K562 (cell line): Measurements from ENCODE around the gene IGSF3. TPM values are rescaled to one million over a fixed set of nuclear protein-coding genes. Genes with fewer than 3 reads are reported as not detected.

Source experiments
- ATAC-seq: fragments of 200-7000 bp; cut with Tn5 transposase; 3 replicates; pipeline ENCODE4 v1.9.1; 2020; ENCODE audit warnings: moderate library complexity
- BruUV-seq: library from RNA; stranded (reverse); fragments of 400-500 nt; replicated peaks from 2 replicates; lab custom pipeline; 2021; lab: Mats Ljungman, UMichigan
- CTCF ChIA-PET: fragments of 300-600 bp; formaldehyde crosslinking; extraction: SDS; loops from one replicate; lab custom pipeline; 2021; ENCODE audit warnings: low intra/inter-chr PET ratio; lab: Yijun Ruan, JAX
- POLR2A ChIA-PET: fragments of 300-600, 350-650 bp; sonication (Branson Sonifier 250); formaldehyde crosslinking; extraction: SDS; loops from one replicate; lab custom pipeline; 2021; ENCODE audit warnings: antibody characterized with exemption, inconsistent platforms; lab: Yijun Ruan, JAX
- DNase-seq, 4 experiments: peaks; one replicate each; pipeline versions ENCODE4 v3.0.0 to v3.0.0-alpha.2; 2011 to 2018; ENCODE audit warnings: low spot score in 3 of 4, mixed read lengths in 3 of 4; ENCODE audit errors: extremely low read depth in 1 of 4
- FAIRE-seq: peaks from 2 replicates; lab custom pipeline; 2011; peaks lifted over from hg19 to GRCh38; lab: Jason Lieb, UNC
- H2AFZ ChIP-seq: 2 replicates; pipeline ENCODE4 v1.6.0; 2011; ENCODE audit warnings: low read depth, low read length, control low read depth, inconsistent platforms
- H3K27ac ChIP-seq: fragments of 200-600 bp; 3 replicates; pipeline ENCODE4 v1.8.0; 2011; ENCODE audit warnings: low read depth, mild to moderate bottlenecking, control low read depth, inconsistent platforms, low read length, moderate library complexity, mixed read lengths; ENCODE audit errors: extremely low read depth
- H3K27me3 ChIP-seq, 2 experiments: fragments of 300-600 bp in 1 of 2; 2 replicates in 1 of 2; 3 replicates in 1 of 2; pipeline versions ENCODE4 v1.6.0 to v1.8.0; 2011; ENCODE audit warnings: inconsistent platforms in 2 of 2, low read length in 2 of 2, mild to moderate bottlenecking in 1 of 2, mixed read lengths in 1 of 2, moderate library complexity in 1 of 2; ENCODE audit not compliant: control insufficient read depth in 2 of 2, insufficient read depth in 2 of 2
- H3K36me3 ChIP-seq: fragments of 300-600 bp; 3 replicates; pipeline ENCODE4 v1.8.0; 2011; ENCODE audit warnings: mild to moderate bottlenecking, low read length, inconsistent platforms; ENCODE audit not compliant: control insufficient read depth, insufficient read depth
- H3K4me1 ChIP-seq, 2 experiments: fragments of 200-600 bp in 1 of 2; replicated peaks in 1 of 2; 2 replicates in 1 of 2; 3 replicates in 1 of 2; pipeline versions ENCODE4 v1.5.1 to v1.8.0; 2011; ENCODE audit warnings: inconsistent platforms in 2 of 2, low read length in 2 of 2, mild to moderate bottlenecking in 1 of 2, mixed read lengths in 1 of 2, moderate library complexity in 1 of 2; ENCODE audit not compliant: control insufficient read depth in 2 of 2, insufficient read depth in 2 of 2
- H3K4me2 ChIP-seq: 2 replicates; pipeline ENCODE4 v1.6.1; 2011; ENCODE audit warnings: low read length, control low read depth, inconsistent platforms, mixed read lengths; ENCODE audit not compliant: insufficient read depth
- H3K4me3 ChIP-seq: fragments of 200-600 bp; sonication (generic), shearing (Covaris generic); 2 replicates; pipeline ENCODE4 v1.5.1; 2016; ENCODE audit warnings: control low read depth, inconsistent platforms
- H3K79me2 ChIP-seq: fragments of 200-600 bp; 3 replicates; pipeline ENCODE4 v1.8.0; 2011; ENCODE audit warnings: low read length, inconsistent platforms; ENCODE audit not compliant: control insufficient read depth, insufficient read depth
- H3K9ac ChIP-seq, 2 experiments: 2 replicates each; pipeline versions ENCODE4 v1.6.0 to v1.6.1; 2011; ENCODE audit warnings: low read depth in 2 of 2, low read length in 2 of 2, control low read depth in 1 of 2, inconsistent platforms in 1 of 2, mild to moderate bottlenecking in 1 of 2, mixed read lengths in 1 of 2; ENCODE audit not compliant: insufficient read depth in 1 of 2
- H3K9me1 ChIP-seq: one replicate; pipeline ENCODE4 v1.6.0; 2011; ENCODE audit warnings: inconsistent platforms, mild to moderate bottlenecking, low read length, moderate library complexity; ENCODE audit not compliant: control insufficient read depth, insufficient read depth
- H3K9me3 ChIP-seq: replicated peaks from 2 replicates; pipeline ENCODE4 v1.5.1; 2011; ENCODE audit warnings: low read depth, low read length, inconsistent platforms; ENCODE audit not compliant: control insufficient read depth, insufficient read depth
- H4K20me1 ChIP-seq: replicated peaks from 2 replicates; pipeline ENCODE4 v1.6.1; 2011; ENCODE audit warnings: low read length, inconsistent platforms, mixed read lengths; ENCODE audit not compliant: control insufficient read depth, insufficient read depth
- BHLHE40 ChIP-seq: IDR thresholded peaks from 2 replicates; pipeline ENCODE4 v1.6.1; 2011; ENCODE audit warnings: low read length, improper control_type of control experiment
- CHD1 ChIP-seq: fragments of 200-600 bp; sonication (generic); IDR thresholded peaks from one replicate; pipeline ENCODE4 v1.6.1; 2012; ENCODE audit warnings: mild to moderate bottlenecking, moderate library complexity, low read length, inconsistent platforms
- CREB3 ChIP-seq: fragments of 450-650 bp; conservative IDR thresholded peaks from 2 replicates; pipeline ENCODE4 v1.6.1; 2016; ENCODE audit warnings: missing genetic modification characterization, low read depth, mild to moderate bottlenecking, missing compliant biosample characterization, moderate library complexity
- FOXJ2 ChIP-seq: fragments of 200-800 bp; sonication (Bioruptor generic); IDR thresholded peaks from 2 replicates; pipeline ENCODE4 v1.6.1; 2016; ENCODE audit warnings: missing genetic modification characterization, missing compliant biosample characterization
- HCFC1 ChIP-seq: IDR thresholded peaks from 2 replicates; pipeline ENCODE4 v1.6.1; 2012; ENCODE audit warnings: low read depth, low read length, improper control_type of control experiment
- JUN ChIP-seq, 2 experiments: sonication (generic) in 1 of 2; formaldehyde crosslinking in 1 of 2; IDR thresholded peaks; 2 replicates each; pipeline versions ENCODE4 v1.6.1 to v1.8.0; 2012 to 2022; ENCODE audit warnings: borderline replicate concordance in 2 of 2, mild to moderate bottlenecking in 2 of 2, improper control_type of control experiment in 1 of 2, low read depth in 1 of 2, low read length in 1 of 2, missing genetic modification reagents in 1 of 2
- MYBL2 ChIP-seq, 2 experiments: fragments of 450-650 bp in 1 of 2; sonication (generic) in 1 of 2; formaldehyde crosslinking in 1 of 2; IDR thresholded peaks; 2 replicates each; pipeline versions ENCODE4 v1.6.1 to v1.8.1; 2017 to 2022; ENCODE audit warnings: borderline replicate concordance in 1 of 2, inconsistent platforms in 1 of 2, low read depth in 1 of 2, mild to moderate bottlenecking in 1 of 2, missing genetic modification reagents in 1 of 2, moderate library complexity in 1 of 2
- POLR2AphosphoS5 ChIP-seq: IDR thresholded peaks from 2 replicates; pipeline ENCODE4 v1.6.1; 2011; ENCODE audit warnings: mild to moderate bottlenecking, low read depth, low read length, moderate library complexity; ENCODE audit not compliant: control insufficient read depth, insufficient read depth
- RB1 ChIP-seq: fragments of 450-650 bp; IDR thresholded peaks from 2 replicates; pipeline ENCODE4 v1.6.1; 2017; ENCODE audit warnings: low read depth, mild to moderate bottlenecking
- RBM17 ChIP-seq: fragments of 200-400 bp; formaldehyde crosslinking; IDR thresholded peaks from 2 replicates; pipeline ENCODE4 v1.6.1; 2017; ENCODE audit warnings: low read depth, mild to moderate bottlenecking, low read length, borderline replicate concordance
- RBM34 ChIP-seq: fragments of 200-400 bp; formaldehyde crosslinking; IDR thresholded peaks from 2 replicates; pipeline ENCODE4 v1.6.1; 2018; ENCODE audit warnings: low read length, borderline replicate concordance; ENCODE audit not compliant: insufficient read depth
- SMAD1 ChIP-seq: fragments of 150-350 bp; IDR thresholded peaks from 2 replicates; pipeline ENCODE4 v1.6.1; 2014; ENCODE audit warnings: low read length, low read depth; ENCODE audit not compliant: partially characterized antibody
- SMARCA5 ChIP-seq: fragments of 450-650 bp; IDR thresholded peaks from 2 replicates; pipeline ENCODE4 v1.6.1; 2016
- XRCC5 ChIP-seq: fragments of 200-400 bp; formaldehyde crosslinking; IDR thresholded peaks from 2 replicates; pipeline ENCODE4 v1.6.1; 2017; ENCODE audit warnings: low read depth, mild to moderate bottlenecking, low read length
- ZFP1 ChIP-seq: fragments of 450-650 bp; formaldehyde crosslinking; IDR thresholded peaks from 2 replicates; pipeline ENCODE4 v1.4.0; 2020; ENCODE audit warnings: mild to moderate bottlenecking, mixed read lengths
- WGBS: fragments of 100-300 bp; shearing (Covaris generic); methylation state at CpG from one replicate; pipeline ENCODE4 v1.1.6; 2016; ENCODE audit warnings: low coverage, mixed read lengths; ENCODE audit not compliant: insufficient coverage; ENCODE audit errors: missing lambda C conversion rate; 5-methylcytosine and 5-hydroxymethylcytosine counted together
- in situ Hi-C: fragments of 300-500 bp; cut with MboI; formaldehyde crosslinking; loops from 4 replicates; pipeline ENCODE4 v1.15.0; 2018; ENCODE audit warnings: inconsistent platforms, mixed read lengths
- intact Hi-C: fragments of 100-400 bp; cut with micrococcal nuclease; formaldehyde crosslinking; loops from 2 replicates; pipeline ENCODE4 v1.14.2; 2022
- polyA plus RNA-seq, 8 experiments: library from polyadenylated mRNA; depleted of rRNA in 4 of 8; stranded (reverse) in 5 of 8; unstranded in 3 of 8; fragments of >200 nt; fragmentation: Nextera tagmentation in 2 of 8; fragmentation: Illumina TruSeq in 1 of 8; extraction: Ambion mirVana in 2 of 8; extraction: Trizol in 1 of 8; gene quantifications; 2 replicates each; pipeline versions ENCODE4 v1.2.1 to v1.2.3, GENCODE V29; 2011 to 2014; ENCODE audit warnings: inconsistent platforms in 1 of 8, missing spikeins in 1 of 8
- total RNA-seq, 7 experiments: library from RNA; depleted of rRNA in 6 of 7; stranded (reverse); fragments of >200 nt in 6 of 7; fragmentation: Illumina TruSeq in 2 of 7; extraction: Trizol in 2 of 7; gene quantifications; 2 replicates each; pipeline versions ENCODE4 v1.2.1 to v1.2.3, GENCODE V29; 2011 to 2021; ENCODE audit warnings: low replicate concordance in 1 of 7
- TF ChIP-seq, protein P1 (sequence below): IDR thresholded peaks from 2 replicates; pipeline ENCODE4 v1.6.1; 2011; ENCODE audit not compliant: insufficient read length; ENCODE audit errors: extremely low read depth
- TF ChIP-seq, protein P2 (sequence below): fragments of 250-450 bp; sonication (Bioruptor Pico); IDR thresholded peaks from 2 replicates; pipeline ENCODE4 v1.5.1; 2021; ENCODE audit warnings: mild to moderate bottlenecking

IGSF3 gene
- total and polyA plus RNA-seq, 9 of the 15 experiments (the other 6 are each of a cell fraction or from before 2014, with no cell fraction given) = 1.1 to 15.0 (median 8.3) TPM

DNA sequence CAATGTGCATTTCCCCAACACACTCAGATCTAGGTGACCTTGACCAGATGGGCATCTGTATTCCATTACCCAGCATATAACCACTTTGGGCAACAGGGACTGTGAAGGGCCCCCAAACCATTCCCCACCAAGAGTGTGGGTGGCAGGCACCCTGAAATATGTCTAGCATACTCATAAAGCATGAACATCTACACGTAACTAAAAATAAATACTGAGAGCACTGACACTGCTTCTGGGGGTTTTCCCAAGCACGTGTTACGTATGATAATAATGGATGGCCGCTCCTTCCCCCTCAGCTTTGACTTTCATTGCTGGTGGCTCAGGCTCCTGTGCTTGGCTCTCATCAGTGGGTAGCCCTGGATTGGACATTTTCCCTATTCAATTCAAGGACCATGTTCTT, 39.1 kb downstream of the IGSF3 start:
- peaks cover 26 to 53% of the 10 kb centered on the region in 2 experiments for H3K4me1 ChIP-seq
- H3K9me1 ChIP-seq = no peaks in the 10 kb centered on the region
- intact Hi-C loops = no loop called here
- CTCF ChIA-PET = no interaction called here
- no peaks in the 10 kb centered on the region for H3K36me3 ChIP-seq
- in situ Hi-C loops = no loop called here
- FAIRE-seq (no peak), ATAC-seq (no peak), DNase-seq (no peak)
- H3K4me2 ChIP-seq = no peak overlapping the region
- H3K27me3 ChIP-seq = no peaks in the 10 kb centered on the region
- no peak overlapping the region for H3K9ac ChIP-seq
- H3K4me3 ChIP-seq = no peak overlapping the region
- H3K79me2 ChIP-seq = no peaks in the 10 kb centered on the region
- no peak overlapping the region for H2AFZ ChIP-seq
- no peak overlapping the region for H3K27ac ChIP-seq
- TF ChIP-seq FOXJ2 (no peak), SMARCA5 (no peak), RBM17 (no peak), XRCC5 (no peak), HCFC1 (no peak), ZFP1 (CRISPR knock-in tag) (no peak), RBM34 (no peak), MYBL2 (IDR thresholded peaks at IDR 0.05; ENCODE audit: low read depth) (no peak), MYBL2 (CRISPR knock-in tag; IDR thresholded peaks at IDR 0.05; ENCODE audit: borderline replicate concordance) (no peak), POLR2AphosphoS5 (no peak), CHD1 (no peak), BHLHE40 (no peak), RB1 (no peak), JUN (IDR thresholded peaks at IDR 0.05; ENCODE audit: borderline replicate concordance, low read depth, low read length) (no peak), JUN (CRISPR knock-in tag; IDR thresholded peaks at IDR 0.05; ENCODE audit: borderline replicate concordance) (no peak), CREB3 (tag) (no peak), SMAD1 (no peak)
- TF ChIP-seq, protein P1, sequence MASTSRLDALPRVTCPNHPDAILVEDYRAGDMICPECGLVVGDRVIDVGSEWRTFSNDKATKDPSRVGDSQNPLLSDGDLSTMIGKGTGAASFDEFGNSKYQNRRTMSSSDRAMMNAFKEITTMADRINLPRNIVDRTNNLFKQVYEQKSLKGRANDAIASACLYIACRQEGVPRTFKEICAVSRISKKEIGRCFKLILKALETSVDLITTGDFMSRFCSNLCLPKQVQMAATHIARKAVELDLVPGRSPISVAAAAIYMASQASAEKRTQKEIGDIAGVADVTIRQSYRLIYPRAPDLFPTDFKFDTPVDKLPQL = no peak
- TF ChIP-seq, protein P2, sequence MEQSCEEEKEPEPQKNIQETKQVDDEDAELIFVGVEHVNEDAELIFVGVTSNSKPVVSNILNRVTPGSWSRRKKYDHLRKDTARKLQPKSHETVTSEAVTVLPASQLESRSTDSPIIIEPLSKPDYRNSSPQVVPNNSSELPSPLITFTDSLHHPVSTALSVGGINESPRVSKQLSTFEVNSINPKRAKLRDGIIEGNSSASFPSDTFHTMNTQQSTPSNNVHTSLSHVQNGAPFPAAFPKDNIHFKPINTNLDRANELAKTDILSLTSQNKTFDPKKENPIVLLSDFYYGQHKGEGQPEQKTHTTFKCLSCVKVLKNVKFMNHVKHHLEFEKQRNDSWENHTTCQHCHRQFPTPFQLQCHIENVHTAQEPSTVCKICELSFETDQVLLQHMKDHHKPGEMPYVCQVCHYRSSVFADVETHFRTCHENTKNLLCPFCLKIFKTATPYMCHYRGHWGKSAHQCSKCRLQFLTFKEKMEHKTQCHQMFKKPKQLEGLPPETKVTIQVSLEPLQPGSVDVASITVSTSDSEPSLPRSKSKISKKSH (CRISPR knock-in tag) = no peak
- no peaks in the 10 kb centered on the region for H3K9me3 ChIP-seq
- no peaks in the 10 kb centered on the region for H4K20me1 ChIP-seq
- POLR2A ChIA-PET = interaction anchor here (0.6 kb wide), 1 partner anchor 966 kb away, joined by 3 read pairs; no protein-coding TSS in a partner anchor
- WGBS = 58% methylated on average over 4 of the region's 4 CpGs
- no TSS peak for BruUV-seq
